Measurements from ENCODE around the gene ARSK.

DNA sequence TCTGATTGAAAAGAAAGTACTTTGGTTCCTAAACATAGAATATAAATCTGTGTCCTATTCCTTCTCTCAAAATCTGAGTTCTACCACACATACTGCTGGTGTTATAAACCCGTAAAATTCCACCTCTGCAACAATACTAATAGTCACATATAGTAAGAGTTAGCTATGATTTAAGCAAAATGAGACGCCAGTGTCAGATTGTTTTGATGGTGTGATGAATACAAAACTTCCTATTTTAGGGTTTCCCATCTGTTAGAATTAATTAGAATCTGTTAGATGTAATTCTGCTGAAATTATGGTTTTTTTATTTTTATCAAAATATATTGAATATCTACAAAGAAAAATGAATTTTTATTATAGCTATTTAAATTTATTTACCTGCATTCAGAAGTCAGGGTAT, 26.7 kb downstream of the ARSK start:
- TF ChIP-seq, protein P1, sequence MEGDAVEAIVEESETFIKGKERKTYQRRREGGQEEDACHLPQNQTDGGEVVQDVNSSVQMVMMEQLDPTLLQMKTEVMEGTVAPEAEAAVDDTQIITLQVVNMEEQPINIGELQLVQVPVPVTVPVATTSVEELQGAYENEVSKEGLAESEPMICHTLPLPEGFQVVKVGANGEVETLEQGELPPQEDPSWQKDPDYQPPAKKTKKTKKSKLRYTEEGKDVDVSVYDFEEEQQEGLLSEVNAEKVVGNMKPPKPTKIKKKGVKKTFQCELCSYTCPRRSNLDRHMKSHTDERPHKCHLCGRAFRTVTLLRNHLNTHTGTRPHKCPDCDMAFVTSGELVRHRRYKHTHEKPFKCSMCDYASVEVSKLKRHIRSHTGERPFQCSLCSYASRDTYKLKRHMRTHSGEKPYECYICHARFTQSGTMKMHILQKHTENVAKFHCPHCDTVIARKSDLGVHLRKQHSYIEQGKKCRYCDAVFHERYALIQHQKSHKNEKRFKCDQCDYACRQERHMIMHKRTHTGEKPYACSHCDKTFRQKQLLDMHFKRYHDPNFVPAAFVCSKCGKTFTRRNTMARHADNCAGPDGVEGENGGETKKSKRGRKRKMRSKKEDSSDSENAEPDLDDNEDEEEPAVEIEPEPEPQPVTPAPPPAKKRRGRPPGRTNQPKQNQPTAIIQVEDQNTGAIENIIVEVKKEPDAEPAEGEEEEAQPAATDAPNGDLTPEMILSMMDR (IDR thresholded peaks at IDR 0.05): no peak
- TF ChIP-seq POLR2A (IDR thresholded peaks at IDR 0.05) (no peak), POLR2AphosphoS5 (IDR thresholded peaks at IDR 0.05) (no peak), EP300 (IDR thresholded peaks at IDR 0.05) (no peak)
